ENCODE measurements around the gene ABCC9.
"Not testable (repeated sequence)": the region's sequence is repeated elsewhere in the genome, so short reads cannot be mapped to it uniquely, and the experiment has no call there.

DNA sequence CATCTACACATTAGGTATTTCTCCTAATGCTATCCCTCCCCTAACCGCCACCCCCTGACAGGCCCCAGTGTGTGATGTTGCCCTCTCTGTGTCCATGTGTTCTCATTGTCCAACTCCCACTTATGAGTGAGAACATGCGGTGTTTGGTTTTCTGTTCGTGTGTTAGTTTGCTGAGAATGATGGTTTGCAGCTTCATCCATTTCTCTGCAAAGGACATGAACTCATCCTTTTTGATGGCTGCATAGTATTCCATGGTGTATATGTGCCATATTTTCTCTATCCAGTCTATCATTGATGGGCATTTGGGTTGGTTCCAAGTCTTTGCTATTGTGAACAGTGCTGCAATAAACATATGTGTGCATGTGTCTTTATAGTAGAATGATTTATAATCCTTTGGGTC is 158.5 kb downstream of the ABCC9 start:
- TF ChIP-seq, protein P1, sequence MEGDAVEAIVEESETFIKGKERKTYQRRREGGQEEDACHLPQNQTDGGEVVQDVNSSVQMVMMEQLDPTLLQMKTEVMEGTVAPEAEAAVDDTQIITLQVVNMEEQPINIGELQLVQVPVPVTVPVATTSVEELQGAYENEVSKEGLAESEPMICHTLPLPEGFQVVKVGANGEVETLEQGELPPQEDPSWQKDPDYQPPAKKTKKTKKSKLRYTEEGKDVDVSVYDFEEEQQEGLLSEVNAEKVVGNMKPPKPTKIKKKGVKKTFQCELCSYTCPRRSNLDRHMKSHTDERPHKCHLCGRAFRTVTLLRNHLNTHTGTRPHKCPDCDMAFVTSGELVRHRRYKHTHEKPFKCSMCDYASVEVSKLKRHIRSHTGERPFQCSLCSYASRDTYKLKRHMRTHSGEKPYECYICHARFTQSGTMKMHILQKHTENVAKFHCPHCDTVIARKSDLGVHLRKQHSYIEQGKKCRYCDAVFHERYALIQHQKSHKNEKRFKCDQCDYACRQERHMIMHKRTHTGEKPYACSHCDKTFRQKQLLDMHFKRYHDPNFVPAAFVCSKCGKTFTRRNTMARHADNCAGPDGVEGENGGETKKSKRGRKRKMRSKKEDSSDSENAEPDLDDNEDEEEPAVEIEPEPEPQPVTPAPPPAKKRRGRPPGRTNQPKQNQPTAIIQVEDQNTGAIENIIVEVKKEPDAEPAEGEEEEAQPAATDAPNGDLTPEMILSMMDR (IDR thresholded peaks at IDR 0.05): not testable (repeated sequence)
- not testable (repeated sequence) for TF ChIP-seq POLR2A, POLR2AphosphoS5 (IDR thresholded peaks at IDR 0.05)

Data from breast epithelium (tissue), 3 donors.